Nephron progenitor cell (in vitro differentiated cells): Measurements from ENCODE around the gene PLCH1.
"Not testable (repeated sequence)": the region's sequence is repeated elsewhere in the genome, so short reads cannot be mapped to it uniquely, and the experiment has no call there.

ENCODE experiments used
- DNase-seq: peaks from one replicate; pipeline ENCODE4 v3.0.0; 2021
- H3K27ac Mint-ChIP-seq: 2 replicates; pipeline ENCODE4 v1.8.0; 2021; ENCODE audit warnings: mild to moderate bottlenecking, moderate library complexity, mixed read lengths
- H3K27me3 Mint-ChIP-seq: 2 replicates; pipeline ENCODE4 v1.8.0; 2021; ENCODE audit warnings: mild to moderate bottlenecking, low read depth, mixed read lengths; ENCODE audit not compliant: poor library complexity
- H3K36me3 Mint-ChIP-seq: 2 replicates; pipeline ENCODE4 v1.8.0; 2021; ENCODE audit warnings: low read depth, mixed read lengths
- H3K4me1 Mint-ChIP-seq: 2 replicates; pipeline ENCODE4 v1.8.0; 2021; ENCODE audit warnings: mixed read lengths
- H3K4me3 Mint-ChIP-seq: 2 replicates; pipeline ENCODE4 v1.8.0; 2021; ENCODE audit warnings: mild to moderate bottlenecking, moderate library complexity, mixed read lengths
- H3K9me3 Mint-ChIP-seq: 2 replicates; pipeline ENCODE4 v1.8.0; 2021; ENCODE audit warnings: mild to moderate bottlenecking, moderate library complexity, mixed read lengths
- TF ChIP-seq, protein P1 (sequence below): fragments of 200-600 bp; sonication (generic); IDR thresholded peaks from 2 replicates; pipeline ENCODE4 v1.5.0; 2021; ENCODE audit warnings: antibody characterized with exemption

The PLCH1 gene

GRCh38 chr3:155619118-155619915, 125.6 kb downstream of the PLCH1 start:
- H3K27ac Mint-ChIP-seq, result no peak overlapping the region
- no peak overlapping the region for H3K4me3 Mint-ChIP-seq
- peaks cover 73% of the 10 kb centered on the region for H3K9me3 Mint-ChIP-seq
- H3K4me1 Mint-ChIP-seq, result peaks cover 11% of the 10 kb centered on the region
- TF ChIP-seq, protein P1, sequence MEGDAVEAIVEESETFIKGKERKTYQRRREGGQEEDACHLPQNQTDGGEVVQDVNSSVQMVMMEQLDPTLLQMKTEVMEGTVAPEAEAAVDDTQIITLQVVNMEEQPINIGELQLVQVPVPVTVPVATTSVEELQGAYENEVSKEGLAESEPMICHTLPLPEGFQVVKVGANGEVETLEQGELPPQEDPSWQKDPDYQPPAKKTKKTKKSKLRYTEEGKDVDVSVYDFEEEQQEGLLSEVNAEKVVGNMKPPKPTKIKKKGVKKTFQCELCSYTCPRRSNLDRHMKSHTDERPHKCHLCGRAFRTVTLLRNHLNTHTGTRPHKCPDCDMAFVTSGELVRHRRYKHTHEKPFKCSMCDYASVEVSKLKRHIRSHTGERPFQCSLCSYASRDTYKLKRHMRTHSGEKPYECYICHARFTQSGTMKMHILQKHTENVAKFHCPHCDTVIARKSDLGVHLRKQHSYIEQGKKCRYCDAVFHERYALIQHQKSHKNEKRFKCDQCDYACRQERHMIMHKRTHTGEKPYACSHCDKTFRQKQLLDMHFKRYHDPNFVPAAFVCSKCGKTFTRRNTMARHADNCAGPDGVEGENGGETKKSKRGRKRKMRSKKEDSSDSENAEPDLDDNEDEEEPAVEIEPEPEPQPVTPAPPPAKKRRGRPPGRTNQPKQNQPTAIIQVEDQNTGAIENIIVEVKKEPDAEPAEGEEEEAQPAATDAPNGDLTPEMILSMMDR, result no peak
- H3K36me3 Mint-ChIP-seq, result peaks cover 70% of the 10 kb centered on the region
- H3K27me3 Mint-ChIP-seq, result peaks cover 2% of the 10 kb centered on the region
- DNase-seq, result no peak

GRCh38 chr3:155618543-155618942, 126.3 kb downstream of the PLCH1 start:
- peaks cover 73% of the 10 kb centered on the region for H3K9me3 Mint-ChIP-seq
- H3K4me1 Mint-ChIP-seq, result peaks cover 11% of the 10 kb centered on the region

GRCh38 chr3:155617346-155617925, 127.4 kb downstream of the PLCH1 start:
- H3K4me1 Mint-ChIP-seq, result peaks cover 6% of the 10 kb centered on the region
- no peak overlapping the region for H3K4me3 Mint-ChIP-seq
- H3K9me3 Mint-ChIP-seq, result peaks cover 73% of the 10 kb centered on the region
- peaks cover 2% of the 10 kb centered on the region for H3K27me3 Mint-ChIP-seq
- TF ChIP-seq, protein P1, result no peak
- H3K27ac Mint-ChIP-seq, result no peak overlapping the region
- DNase-seq, result no peak
- peaks cover 68% of the 10 kb centered on the region for H3K36me3 Mint-ChIP-seq

More at GRCh38 chr3:155618543-155618942, 126.3 kb downstream of the PLCH1 start:
- H3K4me3 Mint-ChIP-seq, result no peak overlapping the region
- DNase-seq, result no peak
- TF ChIP-seq, protein P1, result no peak
- H3K27me3 Mint-ChIP-seq, result peaks cover 2% of the 10 kb centered on the region
- no peak overlapping the region for H3K27ac Mint-ChIP-seq
- peaks cover 70% of the 10 kb centered on the region for H3K36me3 Mint-ChIP-seq

DNA sequence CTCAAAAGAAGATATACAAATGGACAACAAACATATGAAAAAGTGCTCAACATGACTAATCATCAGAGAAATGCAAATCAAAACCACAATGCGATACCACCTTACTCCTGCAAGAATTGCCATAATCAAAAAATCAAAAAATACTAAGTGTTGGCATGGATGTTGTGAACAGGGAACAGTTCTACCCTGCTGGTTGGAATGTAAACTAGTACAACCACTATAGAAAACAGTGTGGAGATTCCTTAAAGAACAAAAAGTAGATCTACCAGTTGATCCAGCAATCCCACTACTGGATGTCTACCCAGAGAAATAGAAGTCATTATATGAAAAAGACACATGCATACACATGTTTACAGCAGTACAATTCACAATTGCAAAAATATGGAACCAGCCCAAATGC, 129.7 kb downstream of the PLCH1 start:
- H3K27me3 Mint-ChIP-seq, H3K4me1 Mint-ChIP-seq, H3K4me3 Mint-ChIP-seq, DNase-seq, H3K27ac Mint-ChIP-seq: not testable (repeated sequence)
- Mint-ChIP-seq H3K9me3 (peaks cover 77% of the 10 kb centered on the region), H3K36me3 (peaks cover 78% of the 10 kb centered on the region)

DNA sequence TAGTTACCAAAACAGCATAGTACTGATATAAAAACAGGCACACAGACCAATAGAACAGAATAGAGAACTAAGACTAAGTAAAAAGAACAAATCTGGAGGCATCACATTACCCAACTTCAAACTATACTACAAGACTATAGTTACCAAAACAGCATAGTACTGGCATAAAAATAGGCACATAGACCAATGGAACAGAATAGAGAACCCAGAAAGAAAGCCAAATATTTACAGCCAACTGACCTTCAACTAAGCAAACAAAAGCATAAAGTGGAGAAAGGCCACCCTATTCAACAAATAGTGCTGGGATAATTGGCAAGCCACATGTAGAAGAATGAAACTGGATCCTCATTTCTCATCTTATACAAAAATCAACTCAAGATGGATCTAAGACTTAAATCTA, 130.5 kb downstream of the PLCH1 start:
- H3K27me3 Mint-ChIP-seq, H3K27ac Mint-ChIP-seq, DNase-seq, H3K4me3 Mint-ChIP-seq, H3K4me1 Mint-ChIP-seq: not testable (repeated sequence)
- Mint-ChIP-seq H3K36me3 (peaks cover 84% of the 10 kb centered on the region), H3K9me3 (peaks cover 85% of the 10 kb centered on the region)

DNA sequence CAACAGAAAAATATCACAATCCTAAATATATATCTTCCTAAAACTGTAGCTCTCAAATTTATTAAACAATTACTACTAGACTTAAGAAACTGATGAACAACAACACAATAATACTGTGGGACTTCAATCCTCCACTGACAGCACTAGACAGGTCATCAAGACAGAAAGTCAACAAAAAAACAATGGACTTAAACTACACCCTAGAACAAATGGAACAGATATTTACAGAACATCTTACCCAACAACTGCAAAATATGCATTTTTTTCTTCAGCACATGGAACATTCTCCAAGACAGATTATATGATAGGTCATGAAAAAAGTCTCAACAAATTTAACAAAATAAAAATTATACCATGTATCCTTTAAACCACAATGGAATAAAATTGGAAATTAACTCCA, 133.4 kb downstream of the PLCH1 start:
- TF ChIP-seq, protein P1, result no peak
- H3K4me3 Mint-ChIP-seq, result no peak overlapping the region
- H3K36me3 Mint-ChIP-seq, result peaks cover 70% of the 10 kb centered on the region
- H3K9me3 Mint-ChIP-seq, result peaks cover 72% of the 10 kb centered on the region
- no peaks in the 10 kb centered on the region for H3K27me3 Mint-ChIP-seq
- H3K27ac Mint-ChIP-seq, result no peak overlapping the region
- peaks cover 23% of the 10 kb centered on the region for H3K4me1 Mint-ChIP-seq
- no peak for DNase-seq

- DNase-seq, result no peak
- TF ChIP-seq, protein P1, result no peak
- Mint-ChIP-seq H3K4me3 (no peak overlapping the region), H3K4me1 (peaks cover 37% of the 10 kb centered on the region), H3K9me3 (peaks cover 56% of the 10 kb centered on the region), H3K27ac (no peak overlapping the region), H3K36me3 (peaks cover 54% of the 10 kb centered on the region), H3K27me3 (no peaks in the 10 kb centered on the region)
Measured at GRCh38 chr3:155609586-155609985, 135.3 kb downstream of the PLCH1 start.
